Measurements from ENCODE around the gene ATAD3A. TPM values are rescaled to one million over a fixed set of nuclear protein-coding genes. Genes with fewer than 3 reads are reported as not detected.
"Not testable (repeated sequence)": the region's sequence is repeated elsewhere in the genome, so short reads cannot be mapped to it uniquely, and the experiment has no call there.

ATAD3A gene
- total and polyA plus RNA-seq, 2 donors (not counting 1 experiment from before 2014, with no cell fraction given): 12.5 to 18.0 TPM

DNA sequence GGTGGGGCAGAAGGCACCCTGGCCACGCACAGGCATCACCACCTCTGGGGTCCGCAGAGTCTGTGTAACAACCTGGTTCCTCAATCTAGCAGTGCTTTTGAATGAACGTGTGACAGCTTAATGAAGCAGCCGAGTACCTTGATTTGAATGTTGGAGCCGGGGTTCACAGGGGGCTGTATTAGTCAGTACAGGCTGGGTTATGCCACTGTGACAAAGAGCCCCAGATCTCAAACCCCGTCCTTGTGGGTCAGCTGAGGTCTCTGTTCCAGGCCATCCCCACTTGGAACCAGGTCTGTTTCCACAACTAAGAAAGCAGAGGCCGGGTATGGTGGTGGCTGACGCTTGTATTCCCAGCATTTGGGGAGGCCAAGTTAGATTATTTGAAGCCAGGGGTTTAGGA is 18.0 kb downstream of the ATAD3A start:
- H3K9me3 ChIP-seq (ENCODE audit: control insufficient read depth, insufficient read depth, low read depth, low read length): no peaks in the 10 kb centered on the region
- TF ChIP-seq EZH2 (IDR thresholded peaks at IDR 0.05; ENCODE audit: low read length, missing control alignments): no peak
- TF ChIP-seq, protein P1, sequence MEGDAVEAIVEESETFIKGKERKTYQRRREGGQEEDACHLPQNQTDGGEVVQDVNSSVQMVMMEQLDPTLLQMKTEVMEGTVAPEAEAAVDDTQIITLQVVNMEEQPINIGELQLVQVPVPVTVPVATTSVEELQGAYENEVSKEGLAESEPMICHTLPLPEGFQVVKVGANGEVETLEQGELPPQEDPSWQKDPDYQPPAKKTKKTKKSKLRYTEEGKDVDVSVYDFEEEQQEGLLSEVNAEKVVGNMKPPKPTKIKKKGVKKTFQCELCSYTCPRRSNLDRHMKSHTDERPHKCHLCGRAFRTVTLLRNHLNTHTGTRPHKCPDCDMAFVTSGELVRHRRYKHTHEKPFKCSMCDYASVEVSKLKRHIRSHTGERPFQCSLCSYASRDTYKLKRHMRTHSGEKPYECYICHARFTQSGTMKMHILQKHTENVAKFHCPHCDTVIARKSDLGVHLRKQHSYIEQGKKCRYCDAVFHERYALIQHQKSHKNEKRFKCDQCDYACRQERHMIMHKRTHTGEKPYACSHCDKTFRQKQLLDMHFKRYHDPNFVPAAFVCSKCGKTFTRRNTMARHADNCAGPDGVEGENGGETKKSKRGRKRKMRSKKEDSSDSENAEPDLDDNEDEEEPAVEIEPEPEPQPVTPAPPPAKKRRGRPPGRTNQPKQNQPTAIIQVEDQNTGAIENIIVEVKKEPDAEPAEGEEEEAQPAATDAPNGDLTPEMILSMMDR (conservative IDR thresholded peaks at IDR 0.05 in 1 of 2, IDR thresholded peaks at IDR 0.05 in 1 of 2; ENCODE audit: low read depth in 1 of 2, low read length in 2 of 2): no peak
- DNase-seq (ENCODE audit: low read depth in 2 of 2): no peak

DNA sequence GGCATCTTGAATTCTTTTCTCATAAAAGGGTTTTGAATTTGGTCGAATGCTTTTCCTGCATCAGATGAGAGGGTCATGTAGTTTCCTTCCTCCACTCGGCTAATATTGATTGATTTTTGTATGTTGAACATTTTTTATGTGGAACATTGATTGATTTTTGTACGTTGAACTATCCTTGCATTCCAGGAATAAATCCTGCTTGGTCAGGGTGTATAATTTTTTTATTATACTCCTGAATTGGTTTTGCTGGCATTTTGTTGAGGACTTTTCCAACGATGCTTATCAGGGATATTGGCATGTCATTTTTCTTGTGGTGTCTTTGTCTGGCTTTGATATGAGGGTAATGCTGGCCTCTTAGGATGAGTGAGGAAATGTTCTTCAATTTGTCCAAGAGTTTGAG is 20.0 kb downstream of the ATAD3A start:
- H3K79me2 ChIP-seq (ENCODE audit: control insufficient read depth, insufficient read depth, low read length): no peaks in the 10 kb centered on the region
- TF ChIP-seq, protein P1 (conservative IDR thresholded peaks at IDR 0.05 in 1 of 2, IDR thresholded peaks at IDR 0.05 in 1 of 2; ENCODE audit: low read depth in 1 of 2, low read length in 2 of 2): no peak
- TF ChIP-seq EZH2 (IDR thresholded peaks at IDR 0.05; ENCODE audit: low read length, missing control alignments): no peak
- H3K4me2 ChIP-seq (ENCODE audit: extremely low read depth, insufficient read depth, low read length): no peak overlapping the region
- no peaks in the 10 kb centered on the region for H3K27me3 ChIP-seq (ENCODE audit: control insufficient read depth, insufficient read depth, low read length)
- H4K20me1 ChIP-seq (ENCODE audit: control insufficient read depth, extremely low read depth, insufficient read depth, low read length): no peaks in the 10 kb centered on the region
- no peak overlapping the region for H3K9ac ChIP-seq (ENCODE audit: insufficient read depth, low read length)
- H3K27ac ChIP-seq (ENCODE audit: insufficient read depth, low read length): no peak overlapping the region
- H2AFZ ChIP-seq (ENCODE audit: low read length): no peak overlapping the region
- no peaks in the 10 kb centered on the region for H3K9me3 ChIP-seq (ENCODE audit: control insufficient read depth, insufficient read depth, low read depth, low read length)
- peaks cover 10% of the 10 kb centered on the region for H3K36me3 ChIP-seq (ENCODE audit: control insufficient read depth, insufficient read depth, low read length)
- no peak overlapping the region for H3K4me3 ChIP-seq (replicated peaks in 1 of 4; ENCODE audit: control extremely low read depth in 1 of 4, insufficient read depth in 1 of 4, low read depth in 3 of 4, low read length in 4 of 4)
- H3K4me1 ChIP-seq (ENCODE audit: control insufficient read depth, extremely low read depth, insufficient read depth, low read length): no peaks in the 10 kb centered on the region
- DNase-seq (ENCODE audit: low read depth in 2 of 2): no peak

More for the DNA sequence above, 18.0 kb downstream of the ATAD3A start:
- Histone ChIP-seq H3K79me2 (ENCODE audit: control insufficient read depth, insufficient read depth, low read length) (no peaks in the 10 kb centered on the region), H3K4me1 (ENCODE audit: control insufficient read depth, extremely low read depth, insufficient read depth, low read length) (no peaks in the 10 kb centered on the region), H4K20me1 (ENCODE audit: control insufficient read depth, extremely low read depth, insufficient read depth, low read length) (no peaks in the 10 kb centered on the region), H3K9ac (ENCODE audit: insufficient read depth, low read length) (no peak overlapping the region), H3K27ac (ENCODE audit: insufficient read depth, low read length) (no peak overlapping the region), H3K27me3 (ENCODE audit: control insufficient read depth, insufficient read depth, low read length) (no peaks in the 10 kb centered on the region), H2AFZ (ENCODE audit: low read length) (no peak overlapping the region), H3K36me3 (ENCODE audit: control insufficient read depth, insufficient read depth, low read length) (peaks cover 9% of the 10 kb centered on the region), H3K4me2 (ENCODE audit: extremely low read depth, insufficient read depth, low read length) (no peak overlapping the region), H3K4me3 (replicated peaks in 1 of 4; ENCODE audit: control extremely low read depth in 1 of 4, insufficient read depth in 1 of 4, low read depth in 3 of 4, low read length in 4 of 4) (no peak overlapping the region)

DNA sequence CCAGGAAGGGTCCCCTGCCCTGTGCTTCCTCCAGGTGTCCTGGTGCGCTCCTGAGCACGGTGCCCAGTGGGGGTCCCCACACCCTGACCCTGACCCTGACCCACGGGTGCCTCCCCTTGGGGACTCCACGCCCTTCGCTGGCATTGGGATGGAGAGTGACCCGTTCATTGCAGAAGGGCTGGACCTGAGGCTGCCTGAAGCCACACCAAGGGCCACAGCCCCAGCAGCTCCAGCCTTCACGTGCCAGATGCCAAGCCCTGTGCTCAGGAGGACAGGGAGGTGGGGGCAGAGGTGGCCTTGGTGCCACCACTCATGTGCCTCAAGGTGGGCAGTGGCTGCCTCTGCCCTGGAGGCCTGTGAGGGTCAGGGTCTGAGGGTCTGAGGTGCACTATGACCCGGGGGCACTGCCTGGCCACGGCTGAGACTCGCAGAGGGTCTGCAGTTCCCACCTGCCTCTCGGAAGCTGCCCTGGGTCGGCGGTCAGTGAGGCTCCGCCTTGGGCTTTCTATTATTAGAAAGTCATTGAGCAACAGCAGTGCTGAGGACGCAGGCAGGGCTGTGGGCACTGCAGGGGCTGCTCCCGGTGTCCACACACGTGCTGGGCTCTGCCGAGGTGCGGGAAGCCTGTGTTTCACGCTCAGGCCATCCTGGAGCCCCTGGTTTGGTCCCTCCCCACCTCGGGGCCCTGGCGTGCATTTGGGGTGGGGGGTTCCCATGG is 21.4 kb downstream of the ATAD3A start:
- DNase-seq (ENCODE audit: low read depth in 2 of 2); H3K4me3 ChIP-seq (replicated peaks in 1 of 4; ENCODE audit: control extremely low read depth in 1 of 4, insufficient read depth in 1 of 4, low read depth in 3 of 4, low read length in 4 of 4); H3K9ac ChIP-seq (ENCODE audit: insufficient read depth, low read length); H3K27ac ChIP-seq (ENCODE audit: insufficient read depth, low read length); H3K27me3 ChIP-seq (ENCODE audit: control insufficient read depth, insufficient read depth, low read length); H3K4me1 ChIP-seq (ENCODE audit: control insufficient read depth, extremely low read depth, insufficient read depth, low read length); H4K20me1 ChIP-seq (ENCODE audit: control insufficient read depth, extremely low read depth, insufficient read depth, low read length); H3K4me2 ChIP-seq (ENCODE audit: extremely low read depth, insufficient read depth, low read length); H3K9me3 ChIP-seq (ENCODE audit: control insufficient read depth, insufficient read depth, low read depth, low read length); H2AFZ ChIP-seq (ENCODE audit: low read length): not testable (repeated sequence)
- Histone ChIP-seq H3K79me2 (ENCODE audit: control insufficient read depth, insufficient read depth, low read length) (peaks cover 14% of the 10 kb centered on the region), H3K36me3 (ENCODE audit: control insufficient read depth, insufficient read depth, low read length) (peaks cover 17% of the 10 kb centered on the region)

DNA sequence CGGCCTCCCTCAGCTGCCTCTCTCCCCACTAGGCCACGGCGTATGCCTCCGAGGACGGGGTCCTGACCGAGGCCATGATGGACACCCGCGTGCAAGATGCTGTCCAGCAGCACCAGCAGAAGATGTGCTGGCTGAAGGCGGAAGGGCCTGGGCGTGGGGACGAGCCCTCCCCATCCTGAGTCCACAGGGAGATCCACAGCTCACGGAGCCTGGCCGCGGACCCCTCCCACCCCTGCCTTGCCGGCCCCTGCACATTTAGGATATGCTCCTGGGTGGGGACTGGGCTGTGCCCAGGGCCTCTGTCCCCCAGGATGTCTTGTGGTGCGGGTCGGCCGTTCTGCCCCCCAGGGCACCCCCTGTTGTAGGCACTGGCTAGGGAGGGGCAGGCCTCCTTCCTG is 21.9 kb downstream of the ATAD3A start:
- Histone ChIP-seq H3K79me2 (ENCODE audit: control insufficient read depth, insufficient read depth, low read length) (peaks cover 19% of the 10 kb centered on the region), H3K36me3 (ENCODE audit: control insufficient read depth, insufficient read depth, low read length) (peaks cover 20% of the 10 kb centered on the region)
- H3K4me3 ChIP-seq (replicated peaks in 1 of 4; ENCODE audit: control extremely low read depth in 1 of 4, insufficient read depth in 1 of 4, low read depth in 3 of 4, low read length in 4 of 4); H2AFZ ChIP-seq (ENCODE audit: low read length); H3K9me3 ChIP-seq (ENCODE audit: control insufficient read depth, insufficient read depth, low read depth, low read length); H3K27ac ChIP-seq (ENCODE audit: insufficient read depth, low read length); H3K4me1 ChIP-seq (ENCODE audit: control insufficient read depth, extremely low read depth, insufficient read depth, low read length); DNase-seq (ENCODE audit: low read depth in 2 of 2); H3K4me2 ChIP-seq (ENCODE audit: extremely low read depth, insufficient read depth, low read length); H3K27me3 ChIP-seq (ENCODE audit: control insufficient read depth, insufficient read depth, low read length); H4K20me1 ChIP-seq (ENCODE audit: control insufficient read depth, extremely low read depth, insufficient read depth, low read length); H3K9ac ChIP-seq (ENCODE audit: insufficient read depth, low read length): not testable (repeated sequence)

Data from fibroblast of lung (primary cell).